ENCODE data around the gene NCKAP5L. TPM values are rescaled to one million over a fixed set of nuclear protein-coding genes. Genes with fewer than 3 reads are reported as not detected.

Gene NCKAP5L
- total and polyA plus RNA-seq, 4 experiments from 2014 or later: 0.20 to 11.2 (median 7.0) TPM

DNA sequence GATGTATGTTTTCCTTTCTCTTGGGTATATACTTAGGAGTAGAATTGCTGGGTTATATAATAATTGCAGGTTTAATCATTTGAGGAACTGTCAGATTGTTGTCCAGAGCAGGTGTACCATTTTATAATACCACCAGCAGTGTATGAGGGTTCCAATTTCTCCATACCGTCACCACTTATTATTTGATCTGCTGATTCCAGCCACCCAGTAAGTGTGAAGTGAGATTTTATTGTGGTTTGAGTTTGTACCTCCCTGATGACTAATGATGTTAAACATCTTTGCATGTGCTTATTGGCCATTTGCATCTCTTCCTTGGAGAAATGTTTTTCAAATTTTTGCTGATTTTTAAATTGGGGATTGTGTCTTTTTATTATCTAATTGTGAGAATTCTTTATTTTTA lies 15.1 kb downstream of the NCKAP5L start:
- Histone ChIP-seq H3K4me1 (ENCODE audit: insufficient read depth, low read length) (no peaks in the 10 kb centered on the region), H3K4me3 (ENCODE audit: low read length in 2 of 2) (no peak overlapping the region), H3K36me3 (ENCODE audit: insufficient read depth, low read length) (no peaks in the 10 kb centered on the region), H3K27ac (ENCODE audit: low read depth, low read length) (no peak overlapping the region), H3K27me3 (ENCODE audit: insufficient read depth, low read length) (no peaks in the 10 kb centered on the region), H3K9me3 (ENCODE audit: control insufficient read depth in 1 of 2, low read length in 2 of 2) (no peaks in the 10 kb centered on the region)
- H3K27ac Mint-ChIP-seq: no peak overlapping the region
- H3K4me1 Mint-ChIP-seq: peaks cover 0 to 4% (median 0%) of the 10 kb centered on the region in 4 donors
- H3K9me3 Mint-ChIP-seq: no peaks in the 10 kb centered on the region
- DNase-seq: no peak
- H3K36me3 Mint-ChIP-seq: peaks cover 5% of the 10 kb centered on the region in 2 donors
- H3K27me3 Mint-ChIP-seq: no peaks in the 10 kb centered on the region
- no peak overlapping the region for H3K4me3 Mint-ChIP-seq
- CTCF ChIA-PET (ENCODE audit: partially characterized antibody): no interaction called here
- intact Hi-C loops (cut with micrococcal nuclease): no loop called here
- POLR2A ChIA-PET (ENCODE audit: partially characterized antibody): no interaction called here

DNA sequence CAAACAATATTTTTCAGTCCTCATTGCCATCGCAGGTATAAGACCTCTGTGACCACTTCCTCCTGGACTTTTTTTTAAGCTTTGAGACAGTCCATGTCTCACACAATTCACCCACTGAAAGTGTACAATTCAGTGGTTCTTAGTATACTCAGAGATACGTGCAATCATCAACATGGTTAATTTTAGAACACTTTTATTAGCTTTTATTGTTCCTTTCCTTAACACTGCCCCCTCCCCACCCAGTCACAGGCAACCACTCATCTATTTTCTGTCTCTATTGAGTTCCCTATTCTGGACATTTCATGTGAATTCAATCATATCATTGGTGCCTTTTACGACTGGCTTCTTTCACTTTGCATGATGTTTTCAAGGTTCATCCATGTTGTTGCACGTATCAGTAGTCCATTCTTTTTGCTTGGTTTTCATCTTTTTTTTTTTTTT lies 16.2 kb downstream of the NCKAP5L start:
- Histone ChIP-seq H3K4me3 (ENCODE audit: low read length in 2 of 2) (no peak overlapping the region), H3K4me1 (ENCODE audit: insufficient read depth, low read length) (no peaks in the 10 kb centered on the region), H3K27ac (ENCODE audit: low read depth, low read length) (no peak overlapping the region), H3K36me3 (ENCODE audit: insufficient read depth, low read length) (no peaks in the 10 kb centered on the region), H3K27me3 (ENCODE audit: insufficient read depth, low read length) (no peaks in the 10 kb centered on the region), H3K9me3 (ENCODE audit: control insufficient read depth in 1 of 2, low read length in 2 of 2) (no peaks in the 10 kb centered on the region)
- peaks cover 5% of the 10 kb centered on the region in 2 donors for H3K36me3 Mint-ChIP-seq
- H3K4me1 Mint-ChIP-seq: peaks cover 0 to 4% (median 0%) of the 10 kb centered on the region in 4 donors
- no peak for DNase-seq
- H3K9me3 Mint-ChIP-seq: no peaks in the 10 kb centered on the region
- H3K4me3 Mint-ChIP-seq: no peak overlapping the region
- CTCF ChIA-PET (ENCODE audit: partially characterized antibody): interaction anchor here (1.0 kb wide), 3 partner anchors 27 to 55 kb away, joined by 3 to 4 read pairs (median 4); no protein-coding TSS in a partner anchor
- H3K27ac Mint-ChIP-seq: peak overlapping the region in 2 of 7 donors; percentile 12 to 77
- no peaks in the 10 kb centered on the region for H3K27me3 Mint-ChIP-seq
- POLR2A ChIA-PET (ENCODE audit: partially characterized antibody): no interaction called here
- intact Hi-C loops (cut with micrococcal nuclease): no loop called here

DNA sequence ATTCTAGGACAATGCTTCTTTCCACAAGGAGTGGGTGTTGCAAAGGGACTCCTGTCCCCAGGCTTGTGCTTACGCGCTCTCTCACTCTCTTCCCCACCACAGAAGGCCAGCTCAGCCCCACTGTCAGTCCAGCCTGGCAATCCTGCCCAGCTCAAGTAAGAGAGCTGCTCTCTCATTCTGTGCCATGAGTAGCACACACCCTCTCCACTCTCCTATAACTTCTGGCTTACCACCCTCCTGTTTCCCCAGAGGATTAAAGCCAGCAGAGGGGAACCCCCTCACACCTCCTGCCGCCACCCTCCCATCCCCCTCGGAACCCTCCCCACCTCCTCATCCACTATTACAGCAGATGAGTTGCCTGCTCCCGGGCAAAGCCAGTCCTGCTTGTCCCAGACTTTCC lies 17.1 kb downstream of the NCKAP5L start:
- H3K4me3 Mint-ChIP-seq: no peak overlapping the region
- ChIA-PET CTCF (ENCODE audit: partially characterized antibody) (interaction anchor here (0.5 to 1.4 kb wide), 6 partner anchors 13 to 519 kb away, joined by 3 to 7 read pairs (median 4); partner anchors contain the start of gene BCDIN3D), POLR2A (ENCODE audit: partially characterized antibody) (no interaction called here)
- H3K27ac ChIP-seq (ENCODE audit: low read depth, low read length): no peak overlapping the region
- H3K9me3 ChIP-seq (ENCODE audit: control insufficient read depth in 1 of 2, low read length in 2 of 2): no peaks in the 10 kb centered on the region
- H3K27me3 Mint-ChIP-seq: no peaks in the 10 kb centered on the region
- H3K9me3 Mint-ChIP-seq: no peaks in the 10 kb centered on the region
- H3K4me3 ChIP-seq (ENCODE audit: low read length in 2 of 2): no peak overlapping the region
- intact Hi-C loops (cut with micrococcal nuclease): no loop called here
- no peaks in the 10 kb centered on the region for H3K4me1 ChIP-seq (ENCODE audit: insufficient read depth, low read length)
- no peak overlapping the region for H3K27ac Mint-ChIP-seq
- H3K27me3 ChIP-seq (ENCODE audit: insufficient read depth, low read length): no peaks in the 10 kb centered on the region
- no peaks in the 10 kb centered on the region for H3K36me3 ChIP-seq (ENCODE audit: insufficient read depth, low read length)
- DNase-seq: no peak
- H3K4me1 Mint-ChIP-seq: peaks cover 0 to 4% (median under 1%) of the 10 kb centered on the region in 4 donors
- H3K36me3 Mint-ChIP-seq: peaks cover 1 to 5% of the 10 kb centered on the region in 2 donors

DNA sequence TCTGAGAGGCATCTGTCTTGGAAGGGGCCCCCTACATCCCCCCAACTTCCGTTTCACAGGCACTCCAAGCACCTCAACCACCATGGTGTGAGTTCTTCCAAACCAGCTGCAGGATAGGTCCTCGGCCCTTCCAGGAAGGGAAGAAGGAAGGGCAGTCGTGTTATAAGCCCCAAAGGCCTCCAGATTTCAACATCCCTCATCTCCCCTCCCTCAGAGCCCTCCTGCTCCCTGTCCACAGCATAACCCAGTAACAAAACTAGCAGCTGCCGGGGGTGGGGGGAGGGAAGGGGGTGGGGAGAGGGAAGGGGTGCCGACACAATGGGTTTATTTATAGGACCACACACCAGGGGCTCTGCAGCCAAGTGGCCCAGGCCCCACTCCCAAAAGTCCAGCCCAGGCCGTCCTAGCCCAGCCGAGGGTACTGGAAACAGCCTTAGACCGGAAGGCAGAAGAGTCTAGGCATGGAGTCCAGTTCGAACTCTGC lies 18.3 kb downstream of the NCKAP5L start:
- H3K4me1 Mint-ChIP-seq: peaks cover 0 to 4% (median 1%) of the 10 kb centered on the region in 4 donors
- no peaks in the 10 kb centered on the region for H3K4me1 ChIP-seq (ENCODE audit: insufficient read depth, low read length)
- no peak overlapping the region for H3K4me3 ChIP-seq (ENCODE audit: low read length in 2 of 2)
- intact Hi-C loops (cut with micrococcal nuclease): no loop called here
- no peaks in the 10 kb centered on the region for H3K27me3 Mint-ChIP-seq
- no peaks in the 10 kb centered on the region for H3K9me3 Mint-ChIP-seq
- ChIA-PET CTCF (ENCODE audit: partially characterized antibody) (interaction anchor here (1.4 kb wide), 1 partner anchor 31 kb away, joined by 7 read pairs; no protein-coding TSS in a partner anchor), POLR2A (ENCODE audit: partially characterized antibody) (no interaction called here)
- H3K9me3 ChIP-seq (ENCODE audit: control insufficient read depth in 1 of 2, low read length in 2 of 2): no peaks in the 10 kb centered on the region
- H3K27ac ChIP-seq (ENCODE audit: low read depth, low read length): no peak overlapping the region
- H3K27ac Mint-ChIP-seq: no peak overlapping the region
- H3K36me3 ChIP-seq (ENCODE audit: insufficient read depth, low read length): no peaks in the 10 kb centered on the region
- no peak for DNase-seq
- H3K4me3 Mint-ChIP-seq: no peak overlapping the region
- H3K36me3 Mint-ChIP-seq: peaks cover 3 to 6% of the 10 kb centered on the region in 2 donors
- H3K27me3 ChIP-seq (ENCODE audit: insufficient read depth, low read length): no peaks in the 10 kb centered on the region

DNA sequence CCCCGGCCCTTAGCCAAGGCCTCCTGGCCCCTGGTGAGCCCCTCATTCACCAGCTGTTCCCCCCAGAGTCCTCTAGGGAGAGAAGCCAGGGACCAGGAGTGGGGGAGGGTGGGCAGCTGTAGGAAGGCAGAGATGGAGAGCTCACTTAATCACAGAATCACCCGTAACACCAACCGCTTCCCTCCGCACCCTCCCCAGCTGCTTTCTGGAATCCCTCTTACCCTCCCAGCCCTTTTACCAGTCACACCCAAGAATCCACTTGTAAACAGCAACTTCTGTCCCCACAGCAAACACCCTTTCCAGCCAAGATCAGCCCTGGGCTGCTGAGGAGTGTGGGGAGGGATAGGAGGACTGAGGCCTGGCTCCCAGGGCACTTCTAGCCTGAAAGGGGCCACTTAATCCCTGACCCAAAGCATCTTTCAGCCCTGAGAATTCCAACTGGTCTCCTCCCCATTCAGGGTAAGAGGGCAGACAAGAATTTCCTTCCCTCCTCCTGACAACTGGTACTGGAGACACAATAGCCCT lies 18.8 kb downstream of the NCKAP5L start:
- no peak overlapping the region for H3K4me3 ChIP-seq (ENCODE audit: low read length in 2 of 2)
- ChIA-PET CTCF (ENCODE audit: partially characterized antibody) (interaction anchor here (1.3 kb wide), 1 partner anchor 32 kb away, joined by 4 read pairs; no protein-coding TSS in a partner anchor), POLR2A (ENCODE audit: partially characterized antibody) (no interaction called here)
- no peaks in the 10 kb centered on the region for H3K27me3 ChIP-seq (ENCODE audit: insufficient read depth, low read length)
- Mint-ChIP-seq H3K9me3 (no peaks in the 10 kb centered on the region), H3K4me3 (no peak overlapping the region), H3K27me3 (no peaks in the 10 kb centered on the region), H3K4me1 (peaks cover 0 to 4% (median 1%) of the 10 kb centered on the region in 4 donors), H3K36me3 (peaks cover 3 to 6% of the 10 kb centered on the region in 2 donors), H3K27ac (no peak overlapping the region)
- no peaks in the 10 kb centered on the region for H3K9me3 ChIP-seq (ENCODE audit: control insufficient read depth in 1 of 2, low read length in 2 of 2)
- DNase-seq: no peak
- intact Hi-C loops (cut with micrococcal nuclease): no loop called here
- H3K4me1 ChIP-seq (ENCODE audit: insufficient read depth, low read length): no peaks in the 10 kb centered on the region
- no peaks in the 10 kb centered on the region for H3K36me3 ChIP-seq (ENCODE audit: insufficient read depth, low read length)
- H3K27ac ChIP-seq (ENCODE audit: low read depth, low read length): no peak overlapping the region

DNA sequence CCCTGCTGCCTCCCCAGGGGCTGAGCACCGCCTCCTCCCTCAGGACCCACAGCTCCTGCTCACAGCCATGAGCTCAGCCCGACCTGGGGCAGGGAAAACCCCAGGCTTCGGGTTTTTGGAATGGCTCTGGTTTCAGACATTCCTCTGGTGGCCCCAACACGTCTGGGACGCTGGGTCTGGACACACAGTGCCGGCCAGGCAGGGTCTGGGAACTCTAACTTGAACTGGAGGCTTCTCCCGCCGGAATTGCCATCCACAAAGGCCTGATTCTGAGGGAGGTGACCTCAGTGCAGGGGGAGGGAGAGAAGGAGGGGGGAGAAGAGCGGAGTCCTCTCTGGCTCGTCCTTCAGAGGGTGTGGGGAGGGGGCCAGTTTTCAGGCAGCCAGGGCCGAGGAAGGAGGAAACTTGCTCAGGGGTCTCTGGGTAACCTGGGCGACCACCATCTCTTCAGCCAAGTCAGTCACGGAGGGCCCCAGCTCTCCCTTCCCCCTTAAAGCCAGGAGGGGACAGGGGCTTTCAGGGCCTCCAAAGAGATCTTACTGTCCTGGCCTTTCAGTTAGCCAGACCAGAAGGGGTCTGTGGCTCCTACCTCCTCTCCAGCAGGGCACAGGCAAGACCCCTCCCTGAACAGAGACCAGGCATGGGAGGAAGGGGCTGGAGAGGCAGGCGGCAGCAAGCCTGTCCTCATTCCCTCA lies 19.4 kb downstream of the NCKAP5L start:
- H3K27ac ChIP-seq (ENCODE audit: low read depth, low read length): no peak overlapping the region
- H3K4me1 ChIP-seq (ENCODE audit: insufficient read depth, low read length): no peaks in the 10 kb centered on the region
- Mint-ChIP-seq H3K36me3 (peaks cover 5 to 6% of the 10 kb centered on the region in 2 donors), H3K27ac (no peak overlapping the region), H3K27me3 (no peaks in the 10 kb centered on the region), H3K9me3 (no peaks in the 10 kb centered on the region), H3K4me3 (no peak overlapping the region), H3K4me1 (peaks cover 0 to 4% (median 1%) of the 10 kb centered on the region in 4 donors)
- DNase-seq: no peak
- no peak overlapping the region for H3K4me3 ChIP-seq (ENCODE audit: low read length in 2 of 2)
- ChIA-PET CTCF (ENCODE audit: partially characterized antibody) (interaction anchor here (1.3 kb wide), 1 partner anchor 31 kb away, joined by 4 read pairs; no protein-coding TSS in a partner anchor), POLR2A (ENCODE audit: partially characterized antibody) (no interaction called here)
- no peaks in the 10 kb centered on the region for H3K36me3 ChIP-seq (ENCODE audit: insufficient read depth, low read length)
- H3K27me3 ChIP-seq (ENCODE audit: insufficient read depth, low read length): no peaks in the 10 kb centered on the region
- no peaks in the 10 kb centered on the region for H3K9me3 ChIP-seq (ENCODE audit: control insufficient read depth in 1 of 2, low read length in 2 of 2)
- intact Hi-C loops (cut with micrococcal nuclease): no loop called here

DNA sequence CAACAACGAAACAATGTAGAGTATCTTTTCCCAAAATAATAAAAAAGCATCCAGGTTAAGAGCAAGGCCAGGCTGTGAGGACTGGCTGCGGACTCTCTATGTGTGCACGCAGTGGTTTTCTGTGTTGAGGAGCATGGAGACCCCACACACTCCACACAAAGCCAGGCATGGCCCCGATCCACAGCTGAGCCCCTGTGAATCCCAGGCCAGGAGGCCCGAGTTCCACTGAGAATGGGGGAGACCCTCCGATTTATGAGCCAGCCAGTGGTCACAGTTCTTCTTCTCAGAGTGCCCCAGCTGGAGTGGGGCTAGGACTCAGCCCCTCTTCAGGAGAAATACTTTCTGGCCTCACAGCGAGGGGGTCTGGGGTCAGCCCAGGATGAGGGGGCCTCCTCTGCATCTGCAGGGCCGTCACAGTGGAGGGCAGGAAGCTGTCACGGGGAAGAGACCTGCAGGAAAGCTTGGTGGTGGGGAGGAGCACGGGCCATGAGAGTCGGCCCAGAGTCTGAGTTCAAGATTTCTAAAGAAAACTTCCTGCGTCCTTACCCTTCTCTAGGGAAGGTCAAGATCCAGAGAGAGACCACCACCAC lies 20.1 kb downstream of the NCKAP5L start:
- Histone ChIP-seq H3K27ac (ENCODE audit: low read depth, low read length) (no peak overlapping the region), H3K27me3 (ENCODE audit: insufficient read depth, low read length) (no peaks in the 10 kb centered on the region), H3K9me3 (ENCODE audit: control insufficient read depth in 1 of 2, low read length in 2 of 2) (no peaks in the 10 kb centered on the region), H3K4me3 (ENCODE audit: low read length in 2 of 2) (no peak overlapping the region), H3K36me3 (ENCODE audit: insufficient read depth, low read length) (no peaks in the 10 kb centered on the region), H3K4me1 (ENCODE audit: insufficient read depth, low read length) (no peaks in the 10 kb centered on the region)
- intact Hi-C loops (cut with micrococcal nuclease): no loop called here
- ChIA-PET POLR2A (ENCODE audit: partially characterized antibody) (no interaction called here), CTCF (ENCODE audit: partially characterized antibody) (interaction anchor here (1.3 kb wide), 1 partner anchor 30 kb away, joined by 4 read pairs; no protein-coding TSS in a partner anchor)
- Mint-ChIP-seq H3K4me3 (no peak overlapping the region), H3K4me1 (peaks cover 0 to 4% (median 1%) of the 10 kb centered on the region in 4 donors), H3K27ac (no peak overlapping the region), H3K36me3 (peaks cover 6 to 7% of the 10 kb centered on the region in 2 donors), H3K9me3 (no peaks in the 10 kb centered on the region), H3K27me3 (no peaks in the 10 kb centered on the region)
- DNase-seq: no peak
